Measurements from ENCODE around the gene SHKBP1. TPM values are rescaled to one million over a fixed set of nuclear protein-coding genes. Genes with fewer than 3 reads are reported as not detected.

Gene SHKBP1
- total RNA-seq, 1 donor from 2014 or later = 56.3 TPM

DNA sequence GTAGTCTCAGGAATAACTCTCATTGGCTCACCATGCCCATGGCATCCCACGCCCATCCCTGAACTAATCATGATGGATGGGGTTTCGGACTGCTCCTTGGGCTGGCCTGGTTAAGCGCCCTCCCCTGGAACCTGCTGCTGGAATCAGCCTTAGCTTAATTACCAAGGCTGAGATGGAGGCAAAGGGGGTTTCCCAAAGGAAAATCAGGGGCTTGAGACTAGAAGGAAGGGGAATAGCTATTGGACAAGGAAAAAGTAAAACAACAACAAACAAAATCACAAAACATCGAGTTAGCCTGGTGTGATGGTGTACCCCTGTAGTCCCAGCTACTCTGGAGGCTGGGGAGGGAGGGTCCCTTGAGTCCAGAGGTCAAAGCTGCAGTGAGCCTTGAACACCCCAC, 25.7 kb upstream of the SHKBP1 start:
- no peak overlapping the region for H3K27ac ChIP-seq (ENCODE audit: low read depth, low read length)
- peaks cover 1% of the 10 kb centered on the region for H3K36me3 Mint-ChIP-seq (ENCODE audit: low read depth, unreplicated experiment)
- no peaks in the 10 kb centered on the region for H3K9me3 ChIP-seq (ENCODE audit: insufficient read depth, low read depth, low read length)
- peaks cover 66% of the 10 kb centered on the region for H3K27me3 Mint-ChIP-seq (ENCODE audit: low read depth, unreplicated experiment)
- H3K27ac Mint-ChIP-seq (ENCODE audit: unreplicated experiment) = no peak overlapping the region
- no peak overlapping the region for H3K4me3 Mint-ChIP-seq (ENCODE audit: unreplicated experiment)
- H4K20me1 ChIP-seq (ENCODE audit: insufficient read depth, low read length) = no peaks in the 10 kb centered on the region
- H2AFZ ChIP-seq (ENCODE audit: low read depth, low read length) = no peak overlapping the region
- no peaks in the 10 kb centered on the region for H3K4me1 ChIP-seq (ENCODE audit: insufficient read depth, low read length)
- no peaks in the 10 kb centered on the region for H3K36me3 ChIP-seq (ENCODE audit: insufficient read depth, low read length)
- DNase-seq (ENCODE audit: low read depth) = no peak
- H3K9me3 Mint-ChIP-seq (ENCODE audit: unreplicated experiment) = peaks cover 3% of the 10 kb centered on the region
- H3K27me3 ChIP-seq (ENCODE audit: insufficient read depth, low read length) = peaks cover 24% of the 10 kb centered on the region
- H3K4me3 ChIP-seq (ENCODE audit: insufficient read depth, low read depth, low read length) = no peak overlapping the region
- no peak overlapping the region for H3K9ac ChIP-seq (ENCODE audit: low read length)
- H3K79me2 ChIP-seq (ENCODE audit: insufficient read depth, low read length) = no peaks in the 10 kb centered on the region
- FAIRE-seq = no peak
- no peak overlapping the region for H3K4me2 ChIP-seq (ENCODE audit: low read length)
- TF ChIP-seq EZH2 (IDR thresholded peaks at IDR 0.05; ENCODE audit: insufficient read depth, low read length) (no peak), CTCF (IDR thresholded peaks at IDR 0.05; ENCODE audit: insufficient read depth, low read depth, low read length) (no peak)
- H3K4me1 Mint-ChIP-seq (ENCODE audit: low read depth, unreplicated experiment) = no peaks in the 10 kb centered on the region

GRCh38 chr19:40552848-40553247, 23.8 kb upstream of the SHKBP1 start:
- Histone ChIP-seq H3K4me3 (ENCODE audit: insufficient read depth, low read depth, low read length) (no peak overlapping the region), H3K9ac (ENCODE audit: low read length) (no peak overlapping the region), H3K36me3 (ENCODE audit: insufficient read depth, low read length) (no peaks in the 10 kb centered on the region), H3K27ac (ENCODE audit: low read depth, low read length) (no peak overlapping the region), H3K4me2 (ENCODE audit: low read length) (no peak overlapping the region), H3K9me3 (ENCODE audit: insufficient read depth, low read depth, low read length) (no peaks in the 10 kb centered on the region), H3K4me1 (ENCODE audit: insufficient read depth, low read length) (no peaks in the 10 kb centered on the region), H4K20me1 (ENCODE audit: insufficient read depth, low read length) (no peaks in the 10 kb centered on the region), H3K79me2 (ENCODE audit: insufficient read depth, low read length) (no peaks in the 10 kb centered on the region), H3K27me3 (ENCODE audit: insufficient read depth, low read length) (peaks cover 24% of the 10 kb centered on the region), H2AFZ (ENCODE audit: low read depth, low read length) (no peak overlapping the region)
- DNase-seq (ENCODE audit: low read depth) = no peak
- no peaks in the 10 kb centered on the region for H3K9me3 Mint-ChIP-seq (ENCODE audit: unreplicated experiment)
- no peaks in the 10 kb centered on the region for H3K4me1 Mint-ChIP-seq (ENCODE audit: low read depth, unreplicated experiment)
- no peak overlapping the region for H3K27ac Mint-ChIP-seq (ENCODE audit: unreplicated experiment)
- peaks cover 71% of the 10 kb centered on the region for H3K27me3 Mint-ChIP-seq (ENCODE audit: low read depth, unreplicated experiment)
- H3K36me3 Mint-ChIP-seq (ENCODE audit: low read depth, unreplicated experiment) = peaks cover 1% of the 10 kb centered on the region
- H3K4me3 Mint-ChIP-seq (ENCODE audit: unreplicated experiment) = no peak overlapping the region
- TF ChIP-seq EZH2 (IDR thresholded peaks at IDR 0.05; ENCODE audit: insufficient read depth, low read length) (no peak), CTCF (IDR thresholded peaks at IDR 0.05; ENCODE audit: insufficient read depth, low read depth, low read length) (no peak)
- FAIRE-seq = no peak

DNA sequence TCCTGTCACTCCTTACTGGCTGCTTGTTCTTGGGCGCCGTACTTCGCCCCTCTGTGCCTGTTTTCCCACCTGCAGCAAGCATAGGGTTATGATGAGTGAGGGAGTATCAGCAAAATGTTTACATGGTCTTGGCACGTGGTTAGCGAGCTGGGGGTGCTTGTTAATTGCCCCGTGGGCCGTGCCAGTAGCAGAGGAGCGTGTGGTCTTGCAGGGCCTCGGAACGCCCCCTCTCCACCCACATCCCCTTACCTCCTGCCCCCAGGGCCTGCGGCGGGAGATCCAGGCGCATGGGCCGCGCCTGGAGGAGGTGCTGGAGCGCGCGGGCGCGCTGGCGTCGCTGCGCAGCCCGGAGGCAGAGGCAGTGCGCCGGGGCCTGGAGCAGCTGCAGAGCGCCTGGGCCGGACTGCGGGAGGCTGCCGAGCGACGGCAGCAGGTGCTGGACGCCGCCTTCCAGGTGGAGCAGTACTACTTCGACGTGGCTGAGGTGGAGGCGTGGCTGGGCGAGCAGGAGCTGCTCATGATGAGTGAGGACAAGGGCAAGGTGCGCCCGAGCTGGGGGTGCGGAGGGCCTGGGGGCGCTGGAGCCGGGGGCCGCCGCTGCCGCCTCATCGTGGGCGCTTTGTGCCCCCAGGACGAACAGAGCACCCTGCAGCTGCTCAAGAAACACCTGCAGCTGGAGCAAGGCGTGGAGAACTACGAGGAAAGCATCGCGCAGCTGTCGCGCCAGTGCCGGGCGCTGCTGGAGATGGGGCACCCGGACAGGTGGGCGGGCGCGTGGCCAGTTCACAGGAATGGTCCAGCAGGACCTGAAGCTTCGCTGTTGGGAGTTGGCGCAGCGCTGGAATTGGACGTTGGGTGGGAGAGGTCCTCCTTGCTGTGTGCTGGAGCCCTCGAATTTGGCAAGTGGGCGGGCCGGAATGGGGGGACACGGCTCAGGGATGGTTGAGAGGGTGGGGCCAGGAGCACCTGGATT, 22.5 kb upstream of the SHKBP1 start:
- Histone ChIP-seq H3K4me2 (ENCODE audit: low read length) (no peak overlapping the region), H3K27ac (ENCODE audit: low read depth, low read length) (no peak overlapping the region), H3K9me3 (ENCODE audit: insufficient read depth, low read depth, low read length) (no peaks in the 10 kb centered on the region), H2AFZ (ENCODE audit: low read depth, low read length) (no peak overlapping the region), H3K27me3 (ENCODE audit: insufficient read depth, low read length) (peaks cover 24% of the 10 kb centered on the region), H3K4me1 (ENCODE audit: insufficient read depth, low read length) (no peaks in the 10 kb centered on the region), H4K20me1 (ENCODE audit: insufficient read depth, low read length) (no peaks in the 10 kb centered on the region), H3K36me3 (ENCODE audit: insufficient read depth, low read length) (no peaks in the 10 kb centered on the region), H3K4me3 (ENCODE audit: insufficient read depth, low read depth, low read length) (no peak overlapping the region), H3K9ac (ENCODE audit: low read length) (no peak overlapping the region), H3K79me2 (ENCODE audit: insufficient read depth, low read length) (no peaks in the 10 kb centered on the region)
- H3K27me3 Mint-ChIP-seq (ENCODE audit: low read depth, unreplicated experiment) = peaks cover 70% of the 10 kb centered on the region
- DNase-seq (ENCODE audit: low read depth) (no peak), FAIRE-seq (no peak)
- peaks cover 1% of the 10 kb centered on the region for H3K36me3 Mint-ChIP-seq (ENCODE audit: low read depth, unreplicated experiment)
- no peak overlapping the region for H3K27ac Mint-ChIP-seq (ENCODE audit: unreplicated experiment)
- H3K9me3 Mint-ChIP-seq (ENCODE audit: unreplicated experiment) = no peaks in the 10 kb centered on the region
- H3K4me3 Mint-ChIP-seq (ENCODE audit: unreplicated experiment) = no peak overlapping the region
- TF ChIP-seq CTCF (IDR thresholded peaks at IDR 0.05; ENCODE audit: insufficient read depth, low read depth, low read length) (no peak), EZH2 (IDR thresholded peaks at IDR 0.05; ENCODE audit: insufficient read depth, low read length) (peak; percentile 56)
- no peaks in the 10 kb centered on the region for H3K4me1 Mint-ChIP-seq (ENCODE audit: low read depth, unreplicated experiment)

All from astrocyte (in vitro differentiated cells and primary cell).